HG03025 (cell line): ENCODE measurements around the gene DGKZ.
A peak's percentile ranks its signal among the peaks of the same experiment; 100 is the strongest.

Experiments
- ATAC-seq: cut with Tn5 transposase; IDR thresholded peaks from one replicate; pipeline ENCODE4 v1.9.1; 2021; ENCODE audit warnings: mild to moderate bottlenecking, moderate library complexity; ENCODE audit not compliant: unreplicated experiment, low FRiP score

DGKZ gene

DNA sequence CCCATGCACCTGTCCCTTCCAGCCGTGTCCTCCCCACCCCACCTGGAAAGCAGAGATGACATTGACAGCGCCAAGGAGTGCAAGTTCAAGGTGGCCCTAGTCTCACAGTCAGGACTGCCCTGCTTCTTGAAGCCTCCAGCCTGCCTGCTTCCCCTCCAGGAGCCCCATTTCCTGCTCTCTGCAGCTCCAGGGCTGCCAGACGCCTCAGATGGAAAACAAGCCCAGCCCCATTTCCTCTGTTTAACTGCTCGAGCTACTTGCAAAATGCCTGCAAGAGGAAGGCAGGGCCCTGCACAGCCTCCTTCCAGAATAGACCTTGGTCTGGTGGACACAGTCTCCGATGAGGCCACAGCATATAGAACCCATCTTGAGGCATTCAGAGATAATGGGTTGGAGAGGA lies 5.0 kb upstream of the DGKZ start:
- ATAC-seq, result no peak

GRCh38 chr11:46343520-46343919 lies 3.7 kb upstream of the DGKZ start:
- ATAC-seq, result no peak

GRCh38 chr11:46345131-46345597 lies 2.1 kb upstream of the DGKZ start:
- ATAC-seq, result no peak

DNA sequence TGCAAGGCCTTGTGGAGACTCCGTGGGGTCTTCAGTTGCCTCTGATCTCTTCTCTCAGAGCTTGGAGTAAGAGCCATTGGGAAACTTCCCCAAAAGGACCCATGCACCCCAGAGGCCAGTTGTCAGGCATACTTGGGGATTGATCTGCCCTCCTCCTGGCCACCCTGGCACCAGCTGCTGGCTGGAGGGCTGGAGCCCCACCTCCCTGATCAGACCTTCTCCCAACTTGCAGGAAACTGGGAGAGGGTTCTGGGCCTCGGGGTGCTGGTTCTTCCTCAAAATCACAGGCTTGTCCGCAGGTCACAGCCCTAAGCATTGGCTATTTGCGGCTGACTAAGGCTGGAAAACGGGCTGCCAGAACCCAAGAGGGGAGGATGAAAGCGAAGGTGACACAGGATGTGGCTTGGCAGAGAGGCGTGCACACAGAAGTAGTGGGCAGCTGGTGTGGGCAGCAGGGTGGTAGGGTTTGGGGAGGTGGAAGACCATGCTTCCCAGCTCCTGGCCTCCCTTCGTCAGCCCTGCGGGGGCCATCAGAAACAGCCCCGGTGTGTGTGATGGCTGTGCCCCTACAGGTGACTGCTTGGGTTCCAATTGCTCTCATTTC lies 1.3 kb upstream of the DGKZ start:
- ATAC-seq, result no peak

GRCh38 chr11:46347637-46348311 lies 511 bp downstream of the DGKZ start:
- peak; percentile 1 for ATAC-seq

DNA sequence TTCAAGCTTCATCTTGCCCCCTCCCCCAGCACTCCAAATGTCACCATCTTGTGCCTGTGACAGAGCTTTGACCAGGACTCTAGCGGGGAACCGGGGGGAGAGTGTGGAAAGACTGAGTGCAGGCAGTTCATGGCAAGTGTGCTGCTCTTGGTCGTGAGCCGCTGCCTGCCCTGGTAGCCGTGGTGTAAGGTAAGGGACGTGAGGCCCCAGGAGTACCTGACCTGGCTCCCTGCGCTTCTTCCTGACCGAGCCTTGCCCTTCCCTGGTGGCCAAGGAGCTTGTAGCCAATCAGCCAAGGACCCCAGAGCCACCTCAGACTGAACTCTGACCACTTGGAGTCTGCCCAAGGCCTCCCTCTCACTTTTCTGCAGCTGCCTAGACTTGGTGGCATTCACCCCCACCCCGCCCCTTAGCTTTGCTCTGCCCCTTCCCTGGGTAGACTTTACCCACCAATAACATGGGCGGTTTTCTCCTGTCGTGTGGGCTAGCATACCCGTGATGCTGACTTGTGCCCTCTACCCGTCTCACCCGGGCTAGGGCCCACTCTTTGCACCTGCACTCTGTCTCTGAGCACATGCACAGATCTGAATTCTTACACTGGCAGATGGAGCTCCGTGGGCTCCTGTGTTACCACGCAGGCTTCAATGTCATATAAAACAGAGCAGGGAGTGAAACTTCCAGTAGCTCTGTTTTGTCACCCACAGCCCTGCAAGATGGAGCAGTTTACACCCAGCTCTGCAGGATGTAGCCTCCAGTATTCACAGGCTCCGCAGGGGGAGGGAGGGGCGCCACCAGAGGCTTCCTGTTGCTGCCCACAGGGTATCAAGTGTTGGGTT lies 1.5 kb downstream of the DGKZ start:
- no peak for ATAC-seq

- no peak for ATAC-seq
Measured at GRCh38 chr11:46350695-46351094, 3.4 kb downstream of the DGKZ start.

GRCh38 chr11:46351148-46351547 lies 3.9 kb downstream of the DGKZ start:
- ATAC-seq, result no peak

DNA sequence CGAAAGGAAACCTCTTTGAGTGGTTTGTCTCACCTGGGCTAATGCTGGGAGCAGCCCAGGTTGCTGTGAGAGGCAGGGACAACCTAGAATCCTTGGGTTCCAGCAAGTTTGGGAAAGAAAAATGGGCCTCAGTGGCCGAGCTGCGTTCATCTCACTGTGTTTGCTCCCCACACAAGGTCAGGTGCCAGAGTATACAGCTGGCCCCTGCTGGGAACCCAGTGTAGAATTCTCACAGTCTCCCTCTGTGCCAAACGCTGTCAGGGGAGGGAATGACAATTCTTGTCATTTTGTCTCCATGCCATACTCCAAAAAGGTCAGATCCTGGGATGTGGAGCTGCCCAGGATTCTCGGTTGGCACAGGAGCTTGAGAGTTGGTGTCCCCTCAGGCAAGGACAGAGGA lies 4.3 kb downstream of the DGKZ start:
- ATAC-seq, result no peak

GRCh38 chr11:46352063-46352841 lies 5.0 kb downstream of the DGKZ start:
- no peak for ATAC-seq

GRCh38 chr11:46353698-46354097 lies 6.4 kb downstream of the DGKZ start:
- ATAC-seq, result no peak

GRCh38 chr11:46356924-46357482 lies 9.7 kb downstream of the DGKZ start:
- ATAC-seq, result no peak

DNA sequence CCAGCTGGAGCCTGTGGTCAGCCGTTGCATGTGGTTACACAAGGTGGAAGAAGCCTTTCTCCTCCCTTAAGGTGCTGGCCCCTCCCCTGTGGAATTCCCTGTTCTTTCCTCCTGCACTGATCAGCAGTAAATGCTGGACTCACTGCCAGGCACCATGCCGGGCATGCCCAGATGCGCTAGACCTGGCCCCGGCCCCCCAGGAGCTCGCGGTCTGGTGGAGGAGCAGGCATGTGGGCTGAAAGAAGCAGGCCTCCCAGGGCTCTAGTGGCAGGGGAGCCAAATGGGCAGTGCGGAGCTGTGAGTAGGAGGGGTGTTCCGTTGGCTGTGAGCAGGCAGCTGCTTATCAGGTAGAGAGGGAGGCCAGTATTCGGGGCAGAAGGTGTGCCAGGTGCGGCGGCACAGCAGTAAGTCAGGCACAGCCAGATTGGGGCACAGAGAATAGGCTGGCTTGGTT lies 10.2 kb downstream of the DGKZ start:
- ATAC-seq, result no peak

- ATAC-seq, result no peak
Measured at GRCh38 chr11:46359953-46360352, 12.7 kb downstream of the DGKZ start.

DNA sequence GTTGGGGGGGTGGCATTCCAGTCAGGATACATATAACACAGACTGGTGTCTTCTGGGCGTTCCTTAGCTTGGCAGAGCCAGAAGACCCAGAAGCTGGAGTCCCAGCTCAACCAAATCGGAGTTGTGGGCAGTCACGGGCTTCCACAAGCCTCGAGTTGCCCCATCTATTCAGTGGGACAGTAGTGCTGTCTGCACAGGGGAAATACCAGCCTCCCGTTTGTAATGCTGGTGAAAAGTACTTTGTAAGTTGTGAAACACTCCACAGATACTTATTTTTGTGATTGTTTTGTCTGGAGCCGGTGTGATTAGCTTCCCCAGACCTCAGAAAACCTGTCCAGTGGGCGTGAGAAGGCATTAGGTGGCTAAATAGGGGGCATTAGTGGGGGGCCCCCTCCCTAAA lies 13.6 kb downstream of the DGKZ start:
- ATAC-seq, result no peak

DNA sequence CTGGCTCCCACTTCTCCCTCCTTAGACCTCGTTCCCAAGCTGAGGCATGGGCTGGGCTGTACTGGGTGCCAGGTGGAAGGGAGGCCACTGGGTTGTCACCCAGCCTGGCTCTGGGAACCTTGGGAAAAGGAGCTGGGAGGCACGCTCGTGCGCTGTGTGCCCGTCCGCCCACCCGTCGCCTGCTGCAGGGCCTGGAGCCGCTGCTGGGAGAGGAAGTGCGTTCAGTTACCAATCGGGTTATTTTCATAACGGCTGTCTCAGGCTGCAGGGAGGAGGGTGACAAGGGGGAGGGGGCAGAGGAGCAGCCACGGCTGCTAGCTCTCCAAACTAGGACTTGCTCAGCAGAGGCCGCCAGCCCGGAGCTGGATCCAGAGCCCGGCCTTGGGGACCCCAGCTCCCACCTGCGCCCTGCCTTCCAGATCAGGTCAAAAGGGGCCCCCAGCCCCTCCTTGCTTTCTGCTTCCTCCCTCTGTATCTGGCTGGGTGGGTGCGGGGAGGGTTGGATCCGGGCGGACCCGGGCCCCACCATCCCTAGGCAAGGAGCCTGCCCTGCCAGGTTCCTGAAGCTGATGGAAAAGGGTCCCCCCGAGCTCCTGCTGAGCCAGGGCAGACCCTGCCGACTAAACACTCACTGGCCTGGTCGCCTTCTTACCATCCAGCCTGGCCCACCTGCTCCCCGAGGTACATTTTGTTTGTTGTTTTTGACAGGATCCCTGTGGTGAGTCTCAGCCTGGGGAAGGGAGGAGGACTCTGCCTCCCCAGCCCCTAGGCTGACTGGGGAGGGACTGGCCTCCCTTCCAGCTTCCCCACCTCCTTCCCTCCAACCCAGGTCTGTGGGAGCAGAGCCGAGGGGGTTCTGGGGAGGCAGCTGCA lies 14.3 kb downstream of the DGKZ start:
- ATAC-seq, result peak; percentile 64

- ATAC-seq, result no peak
Measured at GRCh38 chr11:46362156-46363030, 15.1 kb downstream of the DGKZ start.

DNA sequence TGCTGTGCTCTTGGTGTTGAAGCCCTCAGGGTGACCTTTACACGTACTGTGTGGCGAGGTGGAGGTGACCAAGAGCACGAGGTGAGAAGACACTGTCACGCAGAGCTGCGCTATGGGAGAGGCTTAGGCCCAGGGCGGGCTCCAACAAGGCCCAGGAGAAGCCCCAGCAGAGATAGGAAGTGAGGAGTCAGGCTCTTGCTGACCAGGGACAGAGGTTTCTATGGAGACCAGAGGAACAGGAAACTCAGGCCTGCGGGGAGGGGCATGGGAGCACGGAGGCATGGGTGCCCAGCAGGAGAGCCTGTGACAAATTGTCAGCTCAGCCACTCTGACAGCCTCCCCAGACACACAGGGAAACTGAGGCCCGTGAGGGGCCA lies 15.8 kb downstream of the DGKZ start:
- no peak for ATAC-seq
